Tibial nerve (tissue), 3 donors: ENCODE data around the gene FAM181A.

Source experiments
- POLR2A ChIP-seq, 2 donors: fragments of 450-650 bp; IDR thresholded peaks; one replicate each; pipeline ENCODE4 v1.6.1; 2017; ENCODE audit warnings: antibody characterized with exemption in 2 of 2, mild to moderate bottlenecking in 2 of 2, moderate library complexity in 2 of 2
- TF ChIP-seq, protein P1 (sequence below), 5 experiments: fragments of 200-600 bp in 3 of 5; fragments of 450-650 bp in 2 of 5; sonication (generic) in 3 of 5; IDR thresholded peaks; one replicate each; pipeline ENCODE4 v1.5.1; 2016 to 2019; ENCODE audit warnings: antibody characterized with exemption in 5 of 5, mild to moderate bottlenecking in 3 of 5, moderate library complexity in 2 of 5

- TF ChIP-seq, protein P1, sequence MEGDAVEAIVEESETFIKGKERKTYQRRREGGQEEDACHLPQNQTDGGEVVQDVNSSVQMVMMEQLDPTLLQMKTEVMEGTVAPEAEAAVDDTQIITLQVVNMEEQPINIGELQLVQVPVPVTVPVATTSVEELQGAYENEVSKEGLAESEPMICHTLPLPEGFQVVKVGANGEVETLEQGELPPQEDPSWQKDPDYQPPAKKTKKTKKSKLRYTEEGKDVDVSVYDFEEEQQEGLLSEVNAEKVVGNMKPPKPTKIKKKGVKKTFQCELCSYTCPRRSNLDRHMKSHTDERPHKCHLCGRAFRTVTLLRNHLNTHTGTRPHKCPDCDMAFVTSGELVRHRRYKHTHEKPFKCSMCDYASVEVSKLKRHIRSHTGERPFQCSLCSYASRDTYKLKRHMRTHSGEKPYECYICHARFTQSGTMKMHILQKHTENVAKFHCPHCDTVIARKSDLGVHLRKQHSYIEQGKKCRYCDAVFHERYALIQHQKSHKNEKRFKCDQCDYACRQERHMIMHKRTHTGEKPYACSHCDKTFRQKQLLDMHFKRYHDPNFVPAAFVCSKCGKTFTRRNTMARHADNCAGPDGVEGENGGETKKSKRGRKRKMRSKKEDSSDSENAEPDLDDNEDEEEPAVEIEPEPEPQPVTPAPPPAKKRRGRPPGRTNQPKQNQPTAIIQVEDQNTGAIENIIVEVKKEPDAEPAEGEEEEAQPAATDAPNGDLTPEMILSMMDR (IDR thresholded peaks at IDR 0.05) = no peak
- TF ChIP-seq POLR2A (IDR thresholded peaks at IDR 0.05) = no peak
Observed at GRCh38 chr14:93949511-93950075, 22.4 kb downstream of the FAM181A start.
